H1 (cell line): Measurements from ENCODE around the gene PHC2. TPM values are rescaled to one million over a fixed set of nuclear protein-coding genes. Genes with fewer than 3 reads are reported as not detected.

Experiments used
- ATF2 ChIP-seq: IDR thresholded peaks from 2 replicates; pipeline ENCODE4 v1.6.1; 2012; ENCODE audit warnings: low read length, inconsistent platforms
- CHD7 ChIP-seq: fragments of 300-600 bp; sonication (generic); IDR thresholded peaks from 2 replicates; pipeline ENCODE4 v1.7.1; 2012; ENCODE audit warnings: low read length, moderate library complexity, mild to moderate bottlenecking, inconsistent platforms; ENCODE audit not compliant: insufficient replicate concordance
- E2F6 ChIP-seq: IDR thresholded peaks from 2 replicates; pipeline ENCODE4 v1.6.1; 2012; ENCODE audit warnings: inconsistent platforms
- KDM4A ChIP-seq: IDR thresholded peaks from one replicate; pipeline ENCODE4 v1.7.1; 2012; ENCODE audit warnings: low read depth, mild to moderate bottlenecking, moderate library complexity, low read length, inconsistent platforms; ENCODE audit not compliant: severe bottlenecking
- USF2 ChIP-seq: IDR thresholded peaks from 2 replicates; pipeline ENCODE4 v1.6.1; 2011; ENCODE audit warnings: low read length, improper control_type of control experiment
- polyA plus RNA-seq, 7 experiments: library from polyadenylated mRNA; depleted of rRNA in 3 of 7; stranded (reverse) in 5 of 7; unstranded in 2 of 7; fragments of >200 nt in 5 of 7; fragments of 200-250 nt in 2 of 7; gene quantifications; 1 replicate in 5 of 7; 2 replicates in 1 of 7; 4 replicates in 1 of 7; pipeline versions ENCODE4 v1.2.1 to v1.2.3, GENCODE V29; 2011 to 2013; ENCODE audit warnings: missing spikeins in 2 of 7, mixed read lengths in 2 of 7
- total RNA-seq: library from RNA; stranded (reverse); fragmentation: NEBNext Ultra II Directional; extraction: Animal tissue kit (Norgen Biotek cat#: 25700); gene quantifications from 2 replicates; pipeline ENCODE4 v1.2.1, GENCODE V29; 2021

The PHC2 gene
- total and polyA plus RNA-seq, 2 of the 8 experiments (the other 6 are each of a cell fraction or from before 2014, with no cell fraction given): 5.6 to 14.2 TPM

- no peak for TF ChIP-seq CHD7
- TF ChIP-seq E2F6: no peak
- no peak for TF ChIP-seq USF2
- no peak for TF ChIP-seq ATF2
- no peak for TF ChIP-seq KDM4A
These were observed 149.2 kb downstream of the PHC2 start (continued) for GRCh38 chr1:33281554-33282303.
